HCT116 (cell line): ENCODE measurements around the gene ZNF678. TPM values are rescaled to one million over a fixed set of nuclear protein-coding genes. Genes with fewer than 3 reads are reported as not detected.

Source experiments
- ATAC-seq: fragments of 200-7000 bp; cut with Tn5 transposase; 2 replicates; pipeline ENCODE4 v1.9.1; 2020; ENCODE audit warnings: mild to moderate bottlenecking, moderate library complexity
- BruUV-seq: library from RNA; stranded (reverse); fragments of 400-500 nt; replicated peaks from 2 replicates; lab custom pipeline; 2021; lab: Mats Ljungman, UMichigan
- CTCF ChIA-PET: fragments of 300-600 bp; sonication (Branson Sonifier 250); formaldehyde crosslinking; loops from one replicate; lab custom pipeline; 2021; ENCODE audit warnings: antibody characterized with exemption; lab: Charles Lee
- POLR2A ChIA-PET: fragments of 300-600, 350-600 bp; sonication (Branson Sonifier 250); formaldehyde crosslinking; loops from one replicate; lab custom pipeline; 2021; ENCODE audit warnings: antibody characterized with exemption; lab: Charles Lee
- RAD21 ChIA-PET, 2 experiments: fragments of 300-600 bp; sonication (Branson Sonifier 250); formaldehyde crosslinking; loops; one replicate each; lab custom pipeline; 2023; ENCODE audit warnings: low total read pairs in 2 of 2; ENCODE audit not compliant: uncharacterized antibody in 2 of 2, unreplicated experiment in 2 of 2, low non-redundant PET in 1 of 2; lab: Charles Lee
- DNase-seq: peaks from one replicate; pipeline ENCODE4 v3.0.0-alpha.2; 2010; ENCODE audit warnings: low read depth, low spot score
- H2AFZ ChIP-seq: fragments of 200-600 bp; shearing (Covaris generic), sonication (generic); 2 replicates; pipeline ENCODE4 v1.6.1; 2017; ENCODE audit warnings: low read depth, mixed run types, mixed read lengths, antibody characterized with exemption, low read length; ENCODE audit not compliant: poor library complexity, severe bottlenecking
- H3K27ac ChIP-seq: 2 replicates; pipeline ENCODE4 v1.5.1; 2012; ENCODE audit warnings: low read depth, low read length
- H3K27me3 ChIP-seq: fragments of 200-600 bp; sonication (generic); 2 replicates; pipeline ENCODE4 v1.6.1; 2016; ENCODE audit warnings: mixed run types, low read length, mixed read lengths; ENCODE audit not compliant: insufficient read depth
- H3K36me3 ChIP-seq, 2 experiments: fragments of 200-500 bp in 1 of 2; fragments of 200-600 bp in 1 of 2; sonication (Bioruptor generic) in 1 of 2; sonication (generic) in 1 of 2; 2 replicates each; pipeline versions ENCODE4 v1.5.1 to v1.6.1; 2014 to 2016; ENCODE audit warnings: low read length in 2 of 2, inconsistent platforms in 1 of 2, mixed read lengths in 1 of 2, mixed run types in 1 of 2; ENCODE audit not compliant: insufficient read depth in 2 of 2, control insufficient read depth in 1 of 2
- H3K4me1 ChIP-seq, 2 experiments: fragments of 200-600 bp in 1 of 2; sonication (generic) in 1 of 2; 2 replicates each; pipeline versions ENCODE4 v1.5.1 to v1.6.1; 2012 to 2017; ENCODE audit warnings: low read length in 2 of 2, inconsistent platforms in 1 of 2, mild to moderate bottlenecking in 1 of 2, mixed read lengths in 1 of 2, mixed run types in 1 of 2, moderate library complexity in 1 of 2; ENCODE audit not compliant: insufficient read depth in 2 of 2, control insufficient read depth in 1 of 2
- H3K4me2 ChIP-seq: fragments of 200-600 bp; sonication (generic); 2 replicates; pipeline ENCODE4 v1.6.1; 2017; ENCODE audit warnings: mixed run types, low read length, mixed read lengths
- H3K4me3 ChIP-seq, 2 experiments: fragments of 200-600 bp in 1 of 2; sonication (generic) in 1 of 2; replicated peaks in 1 of 2; 2 replicates each; pipeline ENCODE4 v1.5.1; 2011 to 2016; ENCODE audit warnings: low read length in 2 of 2, control low read depth in 1 of 2, low read depth in 1 of 2, mild to moderate bottlenecking in 1 of 2, mixed read lengths in 1 of 2, mixed run types in 1 of 2
- H3K79me2 ChIP-seq: fragments of 200-600 bp; sonication (generic); 2 replicates; pipeline ENCODE4 v1.6.1; 2017; ENCODE audit warnings: mild to moderate bottlenecking, mixed run types, low read length, moderate library complexity, mixed read lengths; ENCODE audit not compliant: insufficient read depth
- H3K9ac ChIP-seq: fragments of 200-600 bp; sonication (generic); 2 replicates; pipeline ENCODE4 v1.6.1; 2016; ENCODE audit warnings: low read length, mixed read lengths
- H3K9me2 ChIP-seq: fragments of 200-600 bp; sonication (generic), shearing (Covaris generic); 2 replicates; pipeline ENCODE4 v1.6.1; 2017; ENCODE audit warnings: mixed run types, mild to moderate bottlenecking, moderate library complexity; ENCODE audit not compliant: insufficient read depth
- H3K9me3 ChIP-seq, 2 experiments: fragments of 200-500 bp in 1 of 2; fragments of 200-600 bp in 1 of 2; sonication (Bioruptor generic) in 1 of 2; sonication (generic) in 1 of 2; 2 replicates each; pipeline ENCODE4 v1.6.1; 2014 to 2017; ENCODE audit warnings: low read length in 2 of 2, mixed read lengths in 2 of 2, inconsistent platforms in 1 of 2, low read depth in 1 of 2, mild to moderate bottlenecking in 1 of 2, mixed run types in 1 of 2, moderate library complexity in 1 of 2; ENCODE audit not compliant: control insufficient read depth in 1 of 2, insufficient read depth in 1 of 2
- H4K20me1 ChIP-seq: fragments of 200-600 bp; sonication (generic), shearing (Covaris generic); 2 replicates; pipeline ENCODE4 v1.6.1; 2017; ENCODE audit warnings: mixed run types, mild to moderate bottlenecking, moderate library complexity; ENCODE audit not compliant: insufficient read depth
- CBX3 ChIP-seq: IDR thresholded peaks from 2 replicates; pipeline ENCODE4 v1.6.1; 2012; ENCODE audit warnings: low read depth
- ELF1 ChIP-seq: IDR thresholded peaks from 2 replicates; pipeline ENCODE4 v1.6.1; 2012; ENCODE audit warnings: low read depth, borderline replicate concordance
- POLR2A ChIP-seq: IDR thresholded peaks from 2 replicates; pipeline ENCODE4 v1.7.0; 2011; ENCODE audit warnings: borderline replicate concordance; ENCODE audit not compliant: insufficient read depth, insufficient read length; ENCODE audit errors: extremely low read depth
- SIN3A ChIP-seq: IDR thresholded peaks from 2 replicates; pipeline ENCODE4 v1.6.1; 2012; ENCODE audit warnings: low read depth
- YY1 ChIP-seq: IDR thresholded peaks from 2 replicates; pipeline ENCODE4 v1.6.1; 2011; ENCODE audit warnings: low read length, low read depth, moderate library complexity, mild to moderate bottlenecking; ENCODE audit not compliant: insufficient replicate concordance; ENCODE audit errors: extremely low read depth
- intact Hi-C: fragments of 100-400 bp; cut with micrococcal nuclease; formaldehyde crosslinking; loops from 2 replicates; pipeline ENCODE4 v1.10.0; 2022
- total RNA-seq: library from RNA; stranded (reverse); gene quantifications from one replicate; pipeline ENCODE4 v1.2.1, GENCODE V29; 2021; ENCODE audit not compliant: unreplicated experiment
- TF ChIP-seq, protein P1 (sequence below): IDR thresholded peaks from 2 replicates; pipeline ENCODE4 v1.6.1; 2012; ENCODE audit warnings: low read depth
- TF ChIP-seq, protein P2 (sequence below), 3 experiments: fragments of 200-600 bp in 1 of 3; sonication (generic) in 1 of 3; IDR thresholded peaks in 2 of 3; conservative IDR thresholded peaks in 1 of 3; 2 replicates each; pipeline ENCODE4 v1.5.1; 2012 to 2017; ENCODE audit warnings: low read depth in 2 of 3, low read length in 2 of 3, antibody characterized with exemption in 1 of 3, borderline replicate concordance in 1 of 3, control low read depth in 1 of 3, mild to moderate bottlenecking in 1 of 3, mixed read lengths in 1 of 3, mixed run types in 1 of 3, moderate library complexity in 1 of 3; ENCODE audit not compliant: insufficient read depth in 1 of 3

The ZNF678 gene
- total RNA-seq, 1 experiment from 2014 or later = 6.1 TPM

DNA sequence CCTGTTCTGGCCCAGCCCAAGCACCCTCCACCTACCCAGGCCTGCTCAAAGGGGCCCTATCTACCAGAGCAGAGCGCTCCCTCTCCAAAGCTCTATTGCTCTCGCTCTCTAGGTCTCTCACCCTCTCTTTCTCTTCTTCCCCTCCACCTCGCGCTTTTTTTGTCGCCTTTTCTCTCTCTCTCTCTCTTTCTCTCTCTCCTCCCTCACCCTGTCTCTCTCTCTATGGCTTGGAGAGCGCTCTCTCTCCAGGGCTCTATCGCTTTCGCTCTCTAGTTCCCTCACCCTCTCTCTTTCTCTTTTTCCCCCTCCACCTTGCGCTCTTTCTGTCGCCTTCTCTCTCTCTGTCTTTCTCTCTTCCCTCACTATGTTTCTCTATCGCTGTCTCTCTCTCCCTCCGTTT is 3.4 kb upstream of the ZNF678 start:
- no peak overlapping the region for H3K4me2 ChIP-seq
- DNase-seq (no peak), ATAC-seq (no peak)
- H4K20me1 ChIP-seq = no peaks in the 10 kb centered on the region
- RAD21 ChIA-PET = no interaction called here
- no peak for TF ChIP-seq YY1
- TF ChIP-seq, protein P1, sequence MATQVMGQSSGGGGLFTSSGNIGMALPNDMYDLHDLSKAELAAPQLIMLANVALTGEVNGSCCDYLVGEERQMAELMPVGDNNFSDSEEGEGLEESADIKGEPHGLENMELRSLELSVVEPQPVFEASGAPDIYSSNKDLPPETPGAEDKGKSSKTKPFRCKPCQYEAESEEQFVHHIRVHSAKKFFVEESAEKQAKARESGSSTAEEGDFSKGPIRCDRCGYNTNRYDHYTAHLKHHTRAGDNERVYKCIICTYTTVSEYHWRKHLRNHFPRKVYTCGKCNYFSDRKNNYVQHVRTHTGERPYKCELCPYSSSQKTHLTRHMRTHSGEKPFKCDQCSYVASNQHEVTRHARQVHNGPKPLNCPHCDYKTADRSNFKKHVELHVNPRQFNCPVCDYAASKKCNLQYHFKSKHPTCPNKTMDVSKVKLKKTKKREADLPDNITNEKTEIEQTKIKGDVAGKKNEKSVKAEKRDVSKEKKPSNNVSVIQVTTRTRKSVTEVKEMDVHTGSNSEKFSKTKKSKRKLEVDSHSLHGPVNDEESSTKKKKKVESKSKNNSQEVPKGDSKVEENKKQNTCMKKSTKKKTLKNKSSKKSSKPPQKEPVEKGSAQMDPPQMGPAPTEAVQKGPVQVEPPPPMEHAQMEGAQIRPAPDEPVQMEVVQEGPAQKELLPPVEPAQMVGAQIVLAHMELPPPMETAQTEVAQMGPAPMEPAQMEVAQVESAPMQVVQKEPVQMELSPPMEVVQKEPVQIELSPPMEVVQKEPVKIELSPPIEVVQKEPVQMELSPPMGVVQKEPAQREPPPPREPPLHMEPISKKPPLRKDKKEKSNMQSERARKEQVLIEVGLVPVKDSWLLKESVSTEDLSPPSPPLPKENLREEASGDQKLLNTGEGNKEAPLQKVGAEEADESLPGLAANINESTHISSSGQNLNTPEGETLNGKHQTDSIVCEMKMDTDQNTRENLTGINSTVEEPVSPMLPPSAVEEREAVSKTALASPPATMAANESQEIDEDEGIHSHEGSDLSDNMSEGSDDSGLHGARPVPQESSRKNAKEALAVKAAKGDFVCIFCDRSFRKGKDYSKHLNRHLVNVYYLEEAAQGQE = no peak
- TF ChIP-seq, protein P2, sequence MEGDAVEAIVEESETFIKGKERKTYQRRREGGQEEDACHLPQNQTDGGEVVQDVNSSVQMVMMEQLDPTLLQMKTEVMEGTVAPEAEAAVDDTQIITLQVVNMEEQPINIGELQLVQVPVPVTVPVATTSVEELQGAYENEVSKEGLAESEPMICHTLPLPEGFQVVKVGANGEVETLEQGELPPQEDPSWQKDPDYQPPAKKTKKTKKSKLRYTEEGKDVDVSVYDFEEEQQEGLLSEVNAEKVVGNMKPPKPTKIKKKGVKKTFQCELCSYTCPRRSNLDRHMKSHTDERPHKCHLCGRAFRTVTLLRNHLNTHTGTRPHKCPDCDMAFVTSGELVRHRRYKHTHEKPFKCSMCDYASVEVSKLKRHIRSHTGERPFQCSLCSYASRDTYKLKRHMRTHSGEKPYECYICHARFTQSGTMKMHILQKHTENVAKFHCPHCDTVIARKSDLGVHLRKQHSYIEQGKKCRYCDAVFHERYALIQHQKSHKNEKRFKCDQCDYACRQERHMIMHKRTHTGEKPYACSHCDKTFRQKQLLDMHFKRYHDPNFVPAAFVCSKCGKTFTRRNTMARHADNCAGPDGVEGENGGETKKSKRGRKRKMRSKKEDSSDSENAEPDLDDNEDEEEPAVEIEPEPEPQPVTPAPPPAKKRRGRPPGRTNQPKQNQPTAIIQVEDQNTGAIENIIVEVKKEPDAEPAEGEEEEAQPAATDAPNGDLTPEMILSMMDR (IDR thresholded peaks at IDR 0.05 in 2 of 3, conservative IDR thresholded peaks at IDR 0.05 in 1 of 3; ENCODE audit: borderline replicate concordance in 1 of 3, insufficient read depth in 1 of 3, low read depth in 2 of 3, low read length in 2 of 3) = no peak
- no peak for TF ChIP-seq CBX3
- no peak for TF ChIP-seq ELF1
- no peak for TF ChIP-seq SIN3A
- no peak for TF ChIP-seq POLR2A
- intact Hi-C loops = loop anchor here (5.0 kb wide), 1 partner anchor 167 kb away; no protein-coding TSS in a partner anchor
- CTCF ChIA-PET = no interaction called here
- POLR2A ChIA-PET = no interaction called here
- peaks cover 9% of the 10 kb centered on the region for H3K79me2 ChIP-seq
- no peaks in the 10 kb centered on the region for H3K9me3 ChIP-seq
- H3K9me2 ChIP-seq = no peaks in the 10 kb centered on the region
- H3K36me3 ChIP-seq = no peaks in the 10 kb centered on the region
- H3K9ac ChIP-seq = no peak overlapping the region
- no peaks in the 10 kb centered on the region for H3K27me3 ChIP-seq
- BruUV-seq = no TSS peak
- H3K4me1 ChIP-seq = peaks cover 0 to 12% of the 10 kb centered on the region in 2 experiments; a peak in 2 of 4 replicates
- no peak overlapping the region for H3K27ac ChIP-seq
- no peak overlapping the region for H2AFZ ChIP-seq
- no peak overlapping the region for H3K4me3 ChIP-seq
